ENCODE measurements around the gene NT5E.

Gene NT5E

GRCh38 chr6:85435851-85436250 lies 14.0 kb upstream of the NT5E start:
- H3K27me3 ChIP-seq (ENCODE audit: insufficient read depth, low read length) = no peaks in the 10 kb centered on the region
- H3K4me3 ChIP-seq (ENCODE audit: low read depth, low read length, poor library complexity, severe bottlenecking) = no peak overlapping the region
- no peak overlapping the region for H3K27ac ChIP-seq (ENCODE audit: low read depth, low read length, poor library complexity, severe bottlenecking)
- no peak overlapping the region for H3K9ac ChIP-seq (ENCODE audit: low read length)
- no peaks in the 10 kb centered on the region for H3K9me3 ChIP-seq (ENCODE audit: low read length)
- no peak overlapping the region for H2AFZ ChIP-seq (ENCODE audit: low read length)
- H3K9me2 ChIP-seq (ENCODE audit: low read depth, low read length) = no peaks in the 10 kb centered on the region
- H3F3A ChIP-seq (ENCODE audit: insufficient read depth, low read length) = no peaks in the 10 kb centered on the region
- no peak for TF ChIP-seq CTCF (IDR thresholded peaks at IDR 0.05; ENCODE audit: low read length)
- no peak for TF ChIP-seq EZH2 (IDR thresholded peaks at IDR 0.05; ENCODE audit: borderline replicate concordance, low read length)
- no peaks in the 10 kb centered on the region for H4K20me1 ChIP-seq (ENCODE audit: insufficient read depth, low read length)
- H3K79me2 ChIP-seq (ENCODE audit: insufficient read depth, low read length) = no peaks in the 10 kb centered on the region
- H3K36me3 ChIP-seq (ENCODE audit: insufficient read depth, low read length) = no peaks in the 10 kb centered on the region
- no peaks in the 10 kb centered on the region for H3K4me1 ChIP-seq (ENCODE audit: insufficient read depth, low read length, severe bottlenecking)
- H3K4me2 ChIP-seq (ENCODE audit: low read length) = no peak overlapping the region

- H3K4me2 ChIP-seq (ENCODE audit: low read length) = no peak overlapping the region
- no peaks in the 10 kb centered on the region for H3K9me2 ChIP-seq (ENCODE audit: low read depth, low read length)
- H3K79me2 ChIP-seq (ENCODE audit: insufficient read depth, low read length) = no peaks in the 10 kb centered on the region
- no peaks in the 10 kb centered on the region for H3K36me3 ChIP-seq (ENCODE audit: insufficient read depth, low read length)
- no peaks in the 10 kb centered on the region for H3K4me1 ChIP-seq (ENCODE audit: insufficient read depth, low read length, severe bottlenecking)
- no peaks in the 10 kb centered on the region for H3K27me3 ChIP-seq (ENCODE audit: insufficient read depth, low read length)
- no peaks in the 10 kb centered on the region for H4K20me1 ChIP-seq (ENCODE audit: insufficient read depth, low read length)
- H3K9me3 ChIP-seq (ENCODE audit: low read length) = no peaks in the 10 kb centered on the region
- no peak overlapping the region for H3K4me3 ChIP-seq (ENCODE audit: low read depth, low read length, poor library complexity, severe bottlenecking)
- no peak overlapping the region for H3K27ac ChIP-seq (ENCODE audit: low read depth, low read length, poor library complexity, severe bottlenecking)
- H3K9ac ChIP-seq (ENCODE audit: low read length) = no peak overlapping the region
- H2AFZ ChIP-seq (ENCODE audit: low read length) = no peak overlapping the region
- no peak for TF ChIP-seq CTCF (IDR thresholded peaks at IDR 0.05; ENCODE audit: low read length)
- no peak for TF ChIP-seq EZH2 (IDR thresholded peaks at IDR 0.05; ENCODE audit: borderline replicate concordance, low read length)
- H3F3A ChIP-seq (ENCODE audit: insufficient read depth, low read length) = no peaks in the 10 kb centered on the region
Measured at GRCh38 chr6:85436411-85436810, 13.5 kb upstream of the NT5E start.

GRCh38 chr6:85436939-85437495 lies 12.9 kb upstream of the NT5E start:
- Histone ChIP-seq H3K27me3 (ENCODE audit: insufficient read depth, low read length) (no peaks in the 10 kb centered on the region), H4K20me1 (ENCODE audit: insufficient read depth, low read length) (no peaks in the 10 kb centered on the region), H3K27ac (ENCODE audit: low read depth, low read length, poor library complexity, severe bottlenecking) (no peak overlapping the region), H3K9me3 (ENCODE audit: low read length) (no peaks in the 10 kb centered on the region), H3K4me2 (ENCODE audit: low read length) (no peak overlapping the region), H3K9me2 (ENCODE audit: low read depth, low read length) (no peaks in the 10 kb centered on the region), H2AFZ (ENCODE audit: low read length) (no peak overlapping the region), H3K79me2 (ENCODE audit: insufficient read depth, low read length) (no peaks in the 10 kb centered on the region), H3K4me1 (ENCODE audit: insufficient read depth, low read length, severe bottlenecking) (no peaks in the 10 kb centered on the region), H3K4me3 (ENCODE audit: low read depth, low read length, poor library complexity, severe bottlenecking) (no peak overlapping the region), H3F3A (ENCODE audit: insufficient read depth, low read length) (no peaks in the 10 kb centered on the region), H3K36me3 (ENCODE audit: insufficient read depth, low read length) (no peaks in the 10 kb centered on the region), H3K9ac (ENCODE audit: low read length) (no peak overlapping the region)
- TF ChIP-seq EZH2 (IDR thresholded peaks at IDR 0.05; ENCODE audit: borderline replicate concordance, low read length) (no peak), CTCF (IDR thresholded peaks at IDR 0.05; ENCODE audit: low read length) (no peak)

All from OCI-LY1 (cell line).